Measurements from ENCODE around the gene FURIN. TPM values are rescaled to one million over a fixed set of nuclear protein-coding genes. Genes with fewer than 3 reads are reported as not detected.

The FURIN gene
- total and polyA plus RNA-seq, 9 of the 15 experiments (the other 6 are each of a cell fraction or from before 2014, with no cell fraction given), result 0.92 to 99.9 (median 34.8) TPM

- no peak for TF ChIP-seq STAT6 (CRISPR knock-in tag; IDR thresholded peaks at IDR 0.05)
- TF ChIP-seq ZNF143 (CRISPR knock-in tag; IDR thresholded peaks at IDR 0.05), result no peak
- peak; percentile 96 for TF ChIP-seq SOX6 (IDR thresholded peaks at IDR 0.05)
- TF ChIP-seq TBP (optimal IDR thresholded peaks at IDR 0.05; ENCODE audit: low read depth, low read length), result peak; percentile 62
- peak; percentile 99 for TF ChIP-seq SMARCA4 (IDR thresholded peaks at IDR 0.05)
- TF ChIP-seq FOXP1 (CRISPR knock-in tag; IDR thresholded peaks at IDR 0.05), result no peak
- TF ChIP-seq RBM25 (IDR thresholded peaks at IDR 0.05; ENCODE audit: low read depth, low read length, severe bottlenecking), result no peak
- TF ChIP-seq SP1 (CRISPR knock-in tag; IDR thresholded peaks at IDR 0.05), result 0 out of 2 replicates have a peak, but pooled peaks have one; percentile 51
- TF ChIP-seq POLR2AphosphoS5 (IDR thresholded peaks at IDR 0.05; ENCODE audit: control insufficient read depth, insufficient read depth, low read depth, low read length), result peak; percentile 93
- TF ChIP-seq ZNF354B (CRISPR knock-in tag; IDR thresholded peaks at IDR 0.05), result no peak
- TF ChIP-seq ZNF197 (CRISPR knock-in tag; IDR thresholded peaks at IDR 0.05; ENCODE audit: low read depth), result peak; percentile 87; the same call in 1 of the 2 replicates
- peak; percentile 87 for TF ChIP-seq ZNF589 (CRISPR knock-in tag; IDR thresholded peaks at IDR 0.05; ENCODE audit: low read depth)
- no peak for TF ChIP-seq GABPB2 (CRISPR knock-in tag; conservative IDR thresholded peaks at IDR 0.05)
- TF ChIP-seq ZSCAN29 (IDR thresholded peaks at IDR 0.05), result no peak
- TF ChIP-seq ZFP36 (IDR thresholded peaks at IDR 0.05; ENCODE audit: low read depth, low read length, partially characterized antibody), result peak; percentile 61
- no peak for TF ChIP-seq PCBP1 (IDR thresholded peaks at IDR 0.05; ENCODE audit: low read depth, low read length, poor library complexity, severe bottlenecking)
- peak; percentile 41; the same call in 1 of the 2 replicates for TF ChIP-seq ATF4 (CRISPR knock-in tag; IDR thresholded peaks at IDR 0.05)
- no peak for TF ChIP-seq NKRF (IDR thresholded peaks at IDR 0.05; ENCODE audit: borderline replicate concordance)
- TF ChIP-seq TEAD4 (IDR thresholded peaks at IDR 0.05; ENCODE audit: low read length), result peak; percentile 95
- TF ChIP-seq TEAD4 (CRISPR knock-in tag; IDR thresholded peaks at IDR 0.05; ENCODE audit: borderline replicate concordance), result no peak
- peak; percentile 88; the same call in 1 of the 2 replicates for TF ChIP-seq FOXK1 (CRISPR knock-in tag; IDR thresholded peaks at IDR 0.05; ENCODE audit: borderline replicate concordance)
- TF ChIP-seq PHF21A (IDR thresholded peaks at IDR 0.05; ENCODE audit: borderline replicate concordance, low read depth), result no peak
- no peak for TF ChIP-seq NFIX (CRISPR knock-in tag; IDR thresholded peaks at IDR 0.05; ENCODE audit: low read depth)
- TF ChIP-seq PHF8 (IDR thresholded peaks at IDR 0.05; ENCODE audit: borderline replicate concordance, low read length), result no peak
- no peak for TF ChIP-seq ELF1 (tag; IDR thresholded peaks at IDR 0.05)
- no peak for TF ChIP-seq SLC30A9 (CRISPR knock-in tag; IDR thresholded peaks at IDR 0.05)
- peak; percentile 82 for TF ChIP-seq NFIC (IDR thresholded peaks at IDR 0.05)
Observed at GRCh38 chr15:90840954-90841353, 27.4 kb upstream of the FURIN start (continued).

Measured in K562 (cell line).